NCI-H1694 (cell line): Measurements from ENCODE around the gene OR2M3.
A peak's percentile ranks its signal among the peaks of the same experiment; 100 is the strongest.
"Not testable (repeated sequence)": the region's sequence is repeated elsewhere in the genome, so short reads cannot be mapped to it uniquely, and the experiment has no call there.

Source experiments
- DNase-seq: peaks from one replicate; lab custom pipeline; 2025; lab: John Stamatoyannopoulos, UW

Gene OR2M3, protein sequence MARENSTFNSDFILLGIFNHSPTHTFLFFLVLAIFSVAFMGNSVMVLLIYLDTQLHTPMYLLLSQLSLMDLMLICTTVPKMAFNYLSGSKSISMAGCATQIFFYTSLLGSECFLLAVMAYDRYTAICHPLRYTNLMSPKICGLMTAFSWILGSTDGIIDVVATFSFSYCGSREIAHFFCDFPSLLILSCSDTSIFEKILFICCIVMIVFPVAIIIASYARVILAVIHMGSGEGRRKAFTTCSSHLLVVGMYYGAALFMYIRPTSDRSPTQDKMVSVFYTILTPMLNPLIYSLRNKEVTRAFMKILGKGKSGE

DNA sequence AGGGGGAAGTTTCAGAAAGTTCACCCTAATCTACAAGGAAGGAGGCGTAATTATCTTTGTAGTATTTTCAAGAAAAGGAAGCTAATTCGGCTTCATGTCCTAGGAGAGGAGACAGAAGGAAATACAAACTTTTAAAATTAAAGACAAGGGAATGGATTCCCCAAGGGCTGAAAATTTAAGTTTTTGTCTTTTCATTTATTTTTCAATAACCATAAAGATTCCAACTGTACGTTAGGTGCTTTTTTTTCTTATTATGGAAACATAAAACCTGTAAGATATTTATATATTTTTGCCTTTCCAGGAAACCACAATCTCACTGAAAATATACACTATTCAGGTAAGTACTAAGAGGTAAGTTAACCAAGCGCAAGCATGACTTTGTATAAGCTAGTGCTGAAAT is at the start of gene OR2M3:
Gene OR2M3 (plus strand): TSS at position 301 of the 400 bp plus-strand sequence. CDS start 5,803 bp downstream, outside the sequence.
- DNase-seq: no peak

DNA sequence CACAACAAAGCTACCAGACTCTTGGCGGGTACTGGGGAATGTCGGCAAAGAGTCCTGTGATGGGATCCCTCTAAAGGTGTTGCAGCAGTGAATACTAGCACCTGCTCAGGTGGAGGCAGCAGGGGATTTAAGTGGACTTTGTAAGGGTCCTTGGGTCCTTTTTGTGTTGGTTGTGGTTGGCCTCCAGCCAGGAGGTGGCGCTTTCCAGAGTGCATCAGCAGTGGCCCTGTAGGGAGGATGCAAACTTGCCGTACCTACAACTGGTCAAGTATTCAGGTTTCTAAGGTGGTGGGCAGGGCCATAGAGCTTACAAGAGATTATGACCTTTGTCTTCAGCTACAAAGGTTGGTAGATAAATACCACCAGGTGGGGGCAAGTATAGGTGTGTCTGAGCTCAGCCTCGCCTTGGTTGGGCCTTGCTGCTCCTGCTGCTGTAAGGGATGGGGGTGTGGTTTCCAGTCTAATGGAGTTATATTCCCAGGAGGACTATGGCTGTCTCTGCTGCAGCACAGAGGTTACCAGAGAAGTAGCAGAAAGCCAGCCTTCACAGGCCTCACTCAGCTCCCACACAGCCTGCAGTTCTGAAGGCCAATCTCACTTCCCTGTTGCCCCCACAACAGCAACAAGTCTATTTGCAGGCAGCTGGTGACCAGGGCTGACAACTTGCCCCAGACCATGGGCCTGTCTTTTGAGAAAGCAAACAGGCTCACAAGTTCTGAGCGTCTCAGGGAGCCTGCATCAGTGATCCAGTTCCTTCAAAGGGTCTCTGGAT is 44.8 kb upstream of the OR2M3 start:
- no peak for DNase-seq

DNA sequence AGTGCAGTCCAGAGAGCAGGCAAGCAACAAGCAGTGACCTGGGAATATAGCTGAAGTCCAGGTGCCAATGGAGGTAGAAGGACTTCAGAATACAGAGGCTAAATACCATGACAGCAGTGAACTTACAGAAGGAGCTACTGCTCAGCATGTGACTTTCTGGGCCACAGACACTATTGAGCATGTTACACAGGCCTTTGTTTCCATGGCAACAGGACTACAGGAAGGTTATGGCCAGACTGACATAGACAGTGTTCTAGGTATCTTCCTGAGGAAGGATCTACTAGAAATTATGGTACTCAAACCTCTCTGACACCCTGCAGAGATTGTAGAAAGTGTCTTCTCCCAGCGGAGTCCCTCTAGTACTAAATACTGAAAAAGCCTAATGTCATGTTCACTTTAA is 41.1 kb upstream of the OR2M3 start:
- no peak for DNase-seq

DNA sequence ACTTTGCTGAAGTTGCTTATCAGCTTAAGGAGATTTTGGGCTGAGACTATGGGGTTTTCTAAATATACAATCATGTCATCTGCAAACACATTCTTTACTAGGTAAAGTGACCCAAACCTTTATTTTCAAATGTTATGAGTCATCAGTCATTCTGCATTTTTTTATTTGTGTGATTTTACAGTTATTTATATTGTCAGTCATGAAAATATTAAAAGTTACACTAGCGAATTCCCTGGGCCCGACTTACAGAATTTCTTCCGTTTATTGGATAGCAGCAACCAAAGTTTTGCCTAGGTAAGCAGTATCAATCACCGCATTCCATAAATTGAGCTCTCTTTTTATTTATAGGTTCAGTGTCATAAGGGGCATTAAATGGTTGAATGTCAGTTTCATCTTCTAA is 38.3 kb upstream of the OR2M3 start:
- DNase-seq: no peak

DNA sequence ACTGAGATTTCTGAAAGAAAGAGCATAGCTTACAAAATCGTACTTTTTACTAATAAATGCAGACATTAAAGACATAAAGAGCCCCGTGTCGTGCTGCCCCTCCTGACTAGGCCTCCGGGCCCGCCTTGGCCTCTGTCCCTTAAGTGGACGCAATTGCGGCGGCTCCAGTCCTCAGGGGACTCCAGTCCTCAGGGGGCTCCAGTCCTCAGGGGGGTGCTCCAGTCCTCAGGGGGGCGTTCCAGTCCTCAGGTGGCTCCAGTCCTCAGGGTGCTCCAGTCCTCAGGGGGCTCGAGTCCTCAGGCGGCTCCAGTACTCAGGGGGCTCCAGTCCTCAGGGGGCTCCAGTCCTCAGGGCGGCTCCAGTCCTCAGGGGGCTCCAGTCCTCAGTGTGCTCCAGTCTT is 33.0 kb upstream of the OR2M3 start:
- no peak for DNase-seq

DNA sequence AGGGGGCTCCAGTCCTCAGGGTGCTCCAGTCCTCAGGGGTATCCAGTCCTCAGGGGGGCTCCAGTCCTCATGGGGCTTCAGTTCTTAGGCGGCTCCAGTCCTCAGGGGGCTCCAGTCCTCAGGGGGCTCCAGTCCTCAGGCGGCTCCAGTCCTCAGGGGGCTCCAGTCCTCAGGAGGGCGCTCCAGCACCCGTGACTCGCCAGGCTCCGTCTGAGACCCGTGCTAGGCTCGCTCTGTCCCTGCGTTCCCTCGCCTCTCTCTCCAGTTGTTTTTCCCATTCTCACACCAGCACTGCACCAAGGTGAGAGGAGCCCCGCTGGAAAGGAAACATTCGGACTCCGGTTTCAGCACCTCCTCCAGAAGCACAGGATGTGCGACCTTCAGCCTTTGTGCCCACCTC is 31.9 kb upstream of the OR2M3 start:
- DNase-seq: no peak

DNA sequence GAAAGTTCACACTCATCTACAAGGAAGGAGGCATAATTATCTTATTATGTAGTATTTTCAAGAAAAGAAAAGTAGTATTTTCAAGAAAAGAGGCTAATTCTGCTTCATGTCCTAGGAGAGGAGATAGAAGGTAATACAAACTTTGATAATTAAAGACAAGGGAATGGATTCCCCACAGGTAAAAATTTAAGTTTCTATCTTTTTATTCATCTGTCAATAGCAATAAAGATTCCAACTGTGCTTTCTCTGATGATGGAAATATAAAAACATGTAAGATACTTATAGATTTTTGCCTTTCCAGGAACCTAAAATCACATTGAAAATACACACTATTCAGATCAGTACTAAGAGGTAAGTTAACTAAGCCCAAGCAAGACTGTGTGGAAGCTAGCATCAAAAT is 22.5 kb upstream of the OR2M3 start, which contains the start of gene OR2M2:
Gene OR2M2 (plus strand): TSS at position 301 of the 400 bp plus-strand sequence. CDS start 5,165 bp downstream, outside the sequence.
- DNase-seq: no peak

DNA sequence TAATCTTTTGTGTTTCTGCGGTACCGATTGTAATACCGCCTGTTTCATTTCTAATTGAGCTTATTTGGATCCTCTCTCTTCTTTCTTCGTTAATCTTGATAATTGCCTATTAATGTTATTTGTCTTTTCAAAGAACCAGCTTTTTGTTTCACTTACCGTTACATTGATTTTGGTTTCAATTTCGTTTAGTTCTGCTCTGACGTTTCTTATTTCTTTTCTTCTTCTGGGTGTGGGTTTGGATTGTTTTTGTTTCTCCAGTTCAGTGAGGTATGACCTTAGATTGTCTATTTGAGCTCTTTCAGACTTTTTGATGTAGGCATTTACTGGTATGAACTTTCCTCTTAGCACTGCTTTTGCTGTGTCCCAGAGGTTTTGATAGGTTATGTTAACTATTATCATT is 13.1 kb upstream of the OR2M3 start:
- DNase-seq: no peak

DNA sequence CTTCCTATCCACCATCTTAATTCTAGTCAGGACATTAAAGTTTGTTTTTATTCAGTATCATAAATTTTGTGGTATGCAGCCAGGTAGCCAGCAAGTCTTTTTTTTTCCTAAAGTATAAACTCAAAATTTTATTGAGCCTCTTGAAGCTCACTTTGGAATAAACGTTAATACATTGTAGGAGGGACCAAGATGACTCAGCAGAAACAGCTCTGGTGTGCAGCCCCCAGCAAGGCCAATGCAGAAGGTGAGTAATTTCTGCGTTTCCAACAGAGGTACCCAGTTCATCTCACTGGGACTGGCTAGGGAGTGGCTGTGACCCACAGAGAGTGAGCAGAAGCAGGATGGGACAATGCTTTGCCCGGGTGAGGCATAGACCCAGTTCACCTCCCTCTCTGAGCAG is 9.7 kb upstream of the OR2M3 start:
- no peak for DNase-seq

DNA sequence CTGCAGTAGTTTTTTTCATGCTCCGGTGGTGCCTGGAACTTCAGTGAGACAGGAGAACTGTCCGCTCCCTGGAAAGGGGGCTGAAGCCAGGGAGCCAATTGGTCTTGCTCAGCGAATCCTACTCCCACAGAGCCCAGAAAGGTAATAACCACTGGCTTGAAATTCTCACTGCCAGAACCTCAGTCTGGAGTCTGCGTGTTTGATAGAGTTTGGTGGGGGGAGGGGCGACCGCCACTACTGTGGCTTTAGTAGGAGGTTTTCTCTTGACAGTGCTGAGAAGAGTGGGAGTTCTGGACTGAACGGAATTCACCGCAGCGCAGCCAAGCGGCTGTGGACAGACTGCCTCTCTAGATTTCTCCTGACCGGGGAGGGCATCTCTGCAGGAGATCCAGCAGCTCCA is 8.0 kb upstream of the OR2M3 start:
- no peak for DNase-seq

DNA sequence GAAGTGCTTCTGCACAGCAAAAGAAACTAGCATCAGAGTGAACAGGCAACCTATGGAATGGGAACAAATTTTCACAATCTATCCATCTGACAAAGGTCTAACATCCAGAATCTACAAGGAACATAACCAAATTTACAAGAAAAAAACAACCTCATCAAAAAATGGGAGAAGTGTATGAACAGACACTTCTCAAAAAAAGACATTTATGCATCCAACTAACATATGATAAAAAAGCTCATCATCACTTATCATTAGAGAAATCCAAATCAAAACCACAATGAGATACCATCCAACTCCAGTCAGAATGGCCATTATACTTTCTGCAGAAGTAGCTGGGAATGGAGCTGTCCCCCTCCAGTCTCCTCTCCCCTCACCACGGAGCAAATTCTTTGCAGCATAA is 2.9 kb upstream of the OR2M3 start:
- no peak for DNase-seq

DNA sequence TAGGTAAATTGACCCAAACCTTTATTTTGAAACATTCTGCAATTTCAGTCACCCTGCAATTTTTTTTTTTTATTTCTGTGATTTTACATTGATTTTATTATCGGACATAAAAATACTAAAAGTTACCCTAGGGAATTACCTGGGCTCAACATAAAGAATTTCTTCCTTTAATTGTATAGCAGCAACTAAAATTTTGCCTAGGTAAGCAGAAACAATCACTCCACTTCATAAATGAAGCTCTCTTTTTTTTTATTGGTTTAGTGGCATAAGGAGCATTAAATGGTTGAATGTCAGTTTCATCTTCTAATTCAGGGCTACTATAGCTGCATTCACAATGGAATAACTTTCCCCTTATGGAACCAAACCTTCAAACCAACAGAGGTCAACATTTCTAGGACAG is 18.8 kb downstream of the OR2M3 start:
- DNase-seq: no peak

DNA sequence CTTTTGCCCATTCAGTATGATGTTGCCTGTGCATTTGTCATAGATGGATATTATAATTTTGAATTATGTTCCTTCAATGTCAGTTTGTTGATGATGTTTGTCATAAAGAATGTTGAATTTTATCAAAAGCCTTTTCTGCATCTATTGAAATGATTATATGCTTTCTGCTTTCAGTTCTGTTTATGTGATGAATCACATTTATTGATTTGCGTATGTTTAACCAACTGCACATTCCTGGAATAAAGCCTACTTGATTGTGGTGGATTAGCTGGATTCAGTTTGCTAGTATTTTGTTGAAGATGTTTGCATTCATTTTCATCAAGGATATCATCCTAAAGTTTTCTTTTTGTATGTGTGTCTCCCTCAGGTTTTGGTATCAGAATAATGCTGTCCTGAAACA is 28.5 kb downstream of the OR2M3 start:
- DNase-seq: no peak

DNA sequence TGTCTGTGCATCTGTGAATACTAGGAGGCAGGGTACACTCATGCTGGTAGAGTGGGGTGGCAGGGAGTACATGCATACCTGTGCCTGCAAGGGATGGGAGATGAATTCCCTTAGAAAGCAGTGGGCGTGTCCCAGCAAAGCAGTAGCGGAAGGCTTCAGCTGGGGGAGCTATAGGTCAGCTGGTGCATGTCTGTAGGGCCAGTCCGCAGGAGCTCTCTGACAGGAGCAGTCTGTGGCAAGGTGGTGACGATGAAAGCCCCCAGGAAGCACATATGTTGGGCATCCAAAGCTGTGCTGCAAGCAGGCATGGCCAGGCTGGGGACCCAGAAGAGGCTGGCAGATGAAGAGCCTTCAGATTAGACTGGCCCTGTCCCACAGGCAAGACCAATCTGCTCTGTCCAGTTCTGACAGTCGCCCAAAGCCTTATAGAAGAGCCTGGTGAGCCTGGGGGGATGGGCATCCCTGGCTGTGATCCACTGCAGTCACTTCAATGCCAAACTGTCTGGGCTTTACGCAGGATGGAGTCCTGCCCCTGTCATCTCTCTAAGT is 32.4 kb downstream of the OR2M3 start:
- DNase-seq: no peak

DNA sequence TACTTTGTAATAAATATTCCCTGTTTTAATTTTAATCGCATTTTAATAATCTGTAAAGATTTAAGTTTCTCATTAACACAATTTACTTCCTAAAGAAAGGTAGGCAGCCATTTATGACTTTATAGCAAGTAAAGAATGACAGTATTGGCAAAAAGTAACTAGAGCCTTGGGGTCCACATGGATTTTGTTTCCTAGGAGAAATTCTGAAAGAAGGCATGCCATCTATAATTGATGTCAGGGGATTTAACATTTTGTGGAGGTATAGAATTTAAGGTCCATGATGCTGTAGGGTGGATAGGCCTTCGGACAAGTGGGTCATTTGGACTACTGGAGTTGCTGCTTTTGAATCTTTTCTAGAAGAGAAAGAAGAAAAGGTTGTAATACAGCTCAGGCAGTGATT is 34.1 kb downstream of the OR2M3 start, which contains the start of gene OR2M4:
Gene OR2M4 (plus strand): TSS at position 301 of the 400 bp plus-strand sequence. CDS start 7,512 bp downstream, outside the sequence.
- no peak for DNase-seq

DNA sequence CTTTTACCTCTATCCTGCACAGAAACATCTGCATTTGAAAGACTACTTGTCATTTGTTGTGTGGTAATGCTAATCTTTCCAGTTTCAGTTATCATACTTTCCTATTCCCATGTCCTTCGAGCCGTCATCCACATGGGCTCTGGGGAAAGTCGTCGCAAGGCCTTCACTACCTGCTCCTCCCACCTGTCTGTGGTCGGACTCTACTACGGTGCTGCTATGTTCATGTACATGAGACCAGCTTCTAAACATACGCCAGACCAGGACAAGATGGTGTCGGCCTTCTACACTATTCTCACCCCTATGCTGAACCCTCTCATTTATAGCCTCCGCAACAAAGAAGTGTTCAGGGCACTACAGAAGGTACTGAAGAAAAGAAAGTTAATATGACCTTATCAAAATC is 42.4 kb downstream of the OR2M3 start:
- no peak for DNase-seq

DNA sequence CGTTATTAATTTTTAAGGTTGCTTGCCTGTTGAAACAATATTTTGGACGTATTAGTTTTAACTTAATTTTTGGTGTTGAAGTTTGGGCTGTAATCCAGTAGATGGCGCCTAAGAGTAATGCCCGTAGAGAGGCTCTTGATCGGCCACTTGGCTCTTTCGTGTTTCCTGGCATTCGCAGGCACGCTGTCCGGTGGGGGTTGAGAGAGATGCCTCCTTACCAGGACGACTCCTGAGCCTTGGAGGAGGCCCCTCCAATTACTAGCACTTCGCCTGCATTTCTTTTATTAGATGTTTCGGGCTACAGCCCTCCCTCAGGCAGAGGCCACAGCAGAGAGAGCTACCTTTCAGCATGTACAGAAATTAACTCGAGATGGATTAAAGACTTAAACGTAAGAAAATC is 46.1 kb downstream of the OR2M3 start:
- DNase-seq: peak; percentile 20

DNA sequence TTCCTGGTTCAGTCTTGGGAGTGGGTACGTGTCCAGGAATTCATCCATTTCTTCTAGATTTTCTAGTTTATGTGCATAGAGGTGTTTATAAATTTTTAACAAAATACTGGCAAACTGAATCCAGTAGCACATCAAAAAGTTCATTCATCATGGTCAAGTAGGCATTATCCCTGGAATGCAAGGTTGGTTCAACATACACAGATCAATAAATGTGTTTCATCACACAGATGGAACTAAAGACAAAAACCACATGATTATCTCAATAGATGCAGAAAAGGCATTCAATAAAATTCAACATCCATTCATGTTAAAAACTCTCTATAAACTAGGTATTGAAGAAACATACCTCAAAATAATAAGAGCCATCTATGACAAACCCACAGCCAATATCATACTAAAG is 62.2 kb downstream of the OR2M3 start:
- DNase-seq: not testable (repeated sequence)
